PC-9 (cell line): ENCODE results near the gene TMX4. TPM values are rescaled to one million over a fixed set of nuclear protein-coding genes. Genes with fewer than 3 reads are reported as not detected.

Source experiments
- BruUV-seq: library from RNA; stranded (reverse); fragments of 400-500 nt; replicated peaks from 2 replicates; lab custom pipeline; 2021; lab: Mats Ljungman, UMichigan
- CTCF ChIA-PET: fragments of 300-600 bp; sonication (Branson Sonifier 250); formaldehyde crosslinking; loops from one replicate; lab custom pipeline; 2022; ENCODE audit warnings: antibody characterized with exemption; lab: Charles Lee
- POLR2A ChIA-PET: fragments of 300-600 bp; sonication (Branson Sonifier 250); formaldehyde crosslinking; loops from one replicate; lab custom pipeline; 2022; ENCODE audit warnings: antibody characterized with exemption; ENCODE audit not compliant: unreplicated experiment; lab: Charles Lee
- DNase-seq, 2 experiments: peaks; one replicate each; pipeline versions ENCODE4 v3.0.0 to v3.0.0-alpha.2; 2015 to 2022; ENCODE audit warnings: mixed read lengths in 1 of 2
- H2AFZ ChIP-seq: fragments of 200-600 bp; sonication (generic); 2 replicates; pipeline ENCODE4 v1.8.1; 2017; ENCODE audit warnings: antibody characterized with exemption
- H3F3A ChIP-seq: fragments of 200-600 bp; sonication (generic); 2 replicates; pipeline ENCODE4 v1.8.1; 2017; ENCODE audit warnings: antibody characterized with exemption, mild to moderate bottlenecking, low read depth; ENCODE audit not compliant: insufficient read depth
- H3K27ac ChIP-seq: fragments of 200-600 bp; sonication (generic); 2 replicates; pipeline ENCODE4 v1.6.1; 2016; ENCODE audit warnings: mixed run types
- H3K27me3 ChIP-seq: fragments of 200-600 bp; sonication (generic); 2 replicates; pipeline ENCODE4 v1.6.1; 2016; ENCODE audit warnings: low read depth, mixed run types; ENCODE audit not compliant: insufficient read depth
- H3K36me3 ChIP-seq: fragments of 200-600 bp; sonication (generic); 2 replicates; pipeline ENCODE4 v1.6.1; 2016; ENCODE audit warnings: low read depth, mixed run types
- H3K4me1 ChIP-seq: fragments of 200-600 bp; sonication (generic); replicated peaks from 2 replicates; pipeline ENCODE4 v1.6.1; 2016; ENCODE audit warnings: mixed run types; ENCODE audit not compliant: insufficient read depth
- H3K4me2 ChIP-seq: fragments of 200-600 bp; sonication (generic); 2 replicates; pipeline ENCODE4 v1.6.1; 2017; ENCODE audit warnings: mixed run types
- H3K4me3 ChIP-seq: fragments of 200-600 bp; sonication (generic); 2 replicates; pipeline ENCODE4 v1.6.1; 2016; ENCODE audit warnings: mixed run types
- H3K79me2 ChIP-seq: fragments of 200-600 bp; sonication (generic); 2 replicates; pipeline ENCODE4 v1.6.1; 2017; ENCODE audit warnings: low read depth, mixed run types
- H3K9me2 ChIP-seq: fragments of 200-600 bp; sonication (generic); 2 replicates; pipeline ENCODE4 v1.8.1; 2017; ENCODE audit warnings: mild to moderate bottlenecking; ENCODE audit not compliant: insufficient read depth
- H3K9me3 ChIP-seq: fragments of 200-600 bp; sonication (generic); 2 replicates; pipeline ENCODE4 v1.8.1; 2016; ENCODE audit warnings: low read depth; ENCODE audit not compliant: insufficient read depth
- H4K20me1 ChIP-seq: fragments of 200-600 bp; sonication (generic); 2 replicates; pipeline ENCODE4 v1.8.1; 2017; ENCODE audit not compliant: insufficient read depth
- EZH2 ChIP-seq: fragments of 200-600 bp; sonication (generic); IDR thresholded peaks from 2 replicates; pipeline ENCODE4 v1.8.0; 2017; ENCODE audit warnings: antibody characterized with exemption, low read depth
- intact Hi-C: fragments of 100-400 bp; cut with micrococcal nuclease; formaldehyde crosslinking; loops from one replicate; pipeline ENCODE4 v1.10.0; 2022; ENCODE audit not compliant: unreplicated experiment
- total RNA-seq: library from RNA; stranded (reverse); gene quantifications from 2 replicates; pipeline ENCODE4 v1.2.3, GENCODE V29; 2021
- TF ChIP-seq, protein P1 (sequence below): fragments of 200-600 bp; sonication (generic); conservative IDR thresholded peaks from 2 replicates; pipeline ENCODE4 v1.6.1; 2017; ENCODE audit warnings: mixed run types, antibody characterized with exemption, mild to moderate bottlenecking, moderate library complexity

The TMX4 gene
- total RNA-seq, 1 experiment from 2014 or later, result 7.5 TPM

DNA sequence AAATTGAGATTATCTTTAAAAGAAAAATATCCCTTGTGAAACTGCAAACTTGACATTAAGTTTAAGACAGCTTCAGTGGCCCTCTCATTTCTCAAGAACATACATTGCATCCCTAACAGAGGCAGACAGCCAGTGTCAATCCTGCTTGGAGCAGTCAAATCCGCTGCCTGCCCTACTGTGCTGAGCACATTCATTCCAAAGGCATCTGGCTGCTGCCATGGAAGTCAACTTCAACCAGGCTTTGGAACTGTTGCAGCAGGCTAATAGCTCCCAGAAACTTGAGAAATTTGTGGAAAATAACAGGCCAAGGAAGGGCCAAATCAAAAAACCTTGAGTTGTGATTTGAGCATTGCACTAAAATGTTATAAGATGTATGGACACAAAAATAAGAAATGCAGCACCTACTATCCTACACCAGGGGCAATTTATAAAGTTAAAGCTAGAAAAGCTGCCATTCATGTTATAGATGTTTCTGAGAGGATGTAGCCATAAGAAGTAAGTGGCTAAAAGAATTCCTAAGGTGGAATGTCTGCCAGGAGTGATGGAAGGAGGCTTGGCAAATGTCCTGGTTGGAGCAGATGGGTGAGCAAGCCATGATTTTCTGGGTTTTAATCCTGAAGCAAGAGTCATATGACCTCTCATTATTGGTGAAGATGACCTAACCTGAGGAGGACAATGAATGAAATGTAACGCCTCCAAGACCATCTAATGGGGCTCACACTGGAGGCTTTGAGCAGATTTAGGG lies 47.9 kb downstream of the TMX4 start:
- Histone ChIP-seq H3K79me2 (no peaks in the 10 kb centered on the region), H4K20me1 (no peaks in the 10 kb centered on the region), H3K9me2 (no peaks in the 10 kb centered on the region), H3K36me3 (no peaks in the 10 kb centered on the region), H3K4me1 (no peaks in the 10 kb centered on the region), H3K27me3 (no peaks in the 10 kb centered on the region), H2AFZ (no peak overlapping the region), H3K4me3 (no peak overlapping the region), H3K27ac (no peak overlapping the region), H3K9me3 (no peaks in the 10 kb centered on the region), H3F3A (no peaks in the 10 kb centered on the region), H3K4me2 (no peak overlapping the region)
- TF ChIP-seq, protein P1, sequence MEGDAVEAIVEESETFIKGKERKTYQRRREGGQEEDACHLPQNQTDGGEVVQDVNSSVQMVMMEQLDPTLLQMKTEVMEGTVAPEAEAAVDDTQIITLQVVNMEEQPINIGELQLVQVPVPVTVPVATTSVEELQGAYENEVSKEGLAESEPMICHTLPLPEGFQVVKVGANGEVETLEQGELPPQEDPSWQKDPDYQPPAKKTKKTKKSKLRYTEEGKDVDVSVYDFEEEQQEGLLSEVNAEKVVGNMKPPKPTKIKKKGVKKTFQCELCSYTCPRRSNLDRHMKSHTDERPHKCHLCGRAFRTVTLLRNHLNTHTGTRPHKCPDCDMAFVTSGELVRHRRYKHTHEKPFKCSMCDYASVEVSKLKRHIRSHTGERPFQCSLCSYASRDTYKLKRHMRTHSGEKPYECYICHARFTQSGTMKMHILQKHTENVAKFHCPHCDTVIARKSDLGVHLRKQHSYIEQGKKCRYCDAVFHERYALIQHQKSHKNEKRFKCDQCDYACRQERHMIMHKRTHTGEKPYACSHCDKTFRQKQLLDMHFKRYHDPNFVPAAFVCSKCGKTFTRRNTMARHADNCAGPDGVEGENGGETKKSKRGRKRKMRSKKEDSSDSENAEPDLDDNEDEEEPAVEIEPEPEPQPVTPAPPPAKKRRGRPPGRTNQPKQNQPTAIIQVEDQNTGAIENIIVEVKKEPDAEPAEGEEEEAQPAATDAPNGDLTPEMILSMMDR, result no peak
- no peak for TF ChIP-seq EZH2
- BruUV-seq, result no TSS peak
- POLR2A ChIA-PET, result no interaction called here
- intact Hi-C loops, result no loop called here
- DNase-seq, result no peak
- CTCF ChIA-PET, result no interaction called here

DNA sequence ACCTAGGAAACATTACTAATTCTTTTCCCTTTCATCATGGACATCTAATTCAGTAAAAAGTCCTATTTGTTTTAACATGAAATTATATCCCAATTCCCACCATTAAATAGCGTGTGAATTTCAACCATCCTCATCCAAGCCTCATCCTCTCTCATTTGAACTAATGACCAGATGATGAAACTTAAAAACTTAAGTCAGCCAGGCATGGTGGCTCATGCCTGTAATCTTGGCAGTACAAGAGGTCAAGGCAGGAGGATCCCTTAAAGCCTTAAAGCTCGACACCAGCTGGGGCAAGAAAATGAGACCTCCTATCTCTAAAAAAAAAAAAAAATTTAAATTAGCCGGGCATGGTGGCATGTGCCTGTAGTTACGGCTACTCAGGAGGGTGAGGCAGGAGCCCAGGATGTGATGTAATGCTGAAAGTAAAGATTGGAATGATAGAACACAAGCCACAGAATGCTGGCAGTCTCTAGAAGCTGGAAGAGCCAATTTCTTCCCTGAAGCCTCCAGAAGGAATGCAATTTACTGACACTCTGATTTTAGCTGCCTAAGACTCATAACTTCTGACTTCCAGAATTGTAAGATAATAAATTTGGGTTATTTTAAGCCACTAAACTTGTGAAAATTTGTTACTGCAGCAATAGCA lies 52.2 kb downstream of the TMX4 start:
- no peaks in the 10 kb centered on the region for H3K79me2 ChIP-seq
- H3K9me2 ChIP-seq, result no peaks in the 10 kb centered on the region
- ChIA-PET CTCF (no interaction called here), POLR2A (no interaction called here)
- no peaks in the 10 kb centered on the region for H3K4me1 ChIP-seq
- no peaks in the 10 kb centered on the region for H3K9me3 ChIP-seq
- no peaks in the 10 kb centered on the region for H3K27me3 ChIP-seq
- intact Hi-C loops, result no loop called here
- no peak overlapping the region for H3K4me2 ChIP-seq
- H2AFZ ChIP-seq, result no peak overlapping the region
- no peak overlapping the region for H3K4me3 ChIP-seq
- TF ChIP-seq, protein P1, result no peak
- TF ChIP-seq EZH2, result no peak
- no peaks in the 10 kb centered on the region for H3K36me3 ChIP-seq
- no peaks in the 10 kb centered on the region for H4K20me1 ChIP-seq
- no TSS peak for BruUV-seq
- no peak for DNase-seq
- no peak overlapping the region for H3K27ac ChIP-seq
- H3F3A ChIP-seq, result no peaks in the 10 kb centered on the region

DNA sequence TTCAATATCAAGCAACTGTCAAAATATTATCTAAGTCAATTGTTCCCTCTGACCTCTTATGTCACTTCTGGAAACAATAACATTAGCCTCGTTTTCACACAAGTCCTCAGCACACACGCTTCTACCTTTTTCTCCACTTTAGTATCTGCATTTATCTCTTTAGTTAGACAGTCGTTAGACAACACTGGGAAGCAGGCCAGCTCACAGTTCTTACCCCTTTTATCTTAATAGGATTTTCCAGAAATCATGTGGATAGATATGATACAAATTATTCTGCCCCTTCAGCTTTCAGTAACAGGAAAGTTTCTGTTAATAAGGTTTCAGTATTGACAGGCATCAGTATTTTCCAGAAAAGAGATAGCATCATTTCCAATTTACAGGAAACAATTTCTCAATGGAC lies 53.4 kb downstream of the TMX4 start:
- no peaks in the 10 kb centered on the region for H3K27me3 ChIP-seq
- H3K9me2 ChIP-seq, result no peaks in the 10 kb centered on the region
- TF ChIP-seq EZH2, result no peak
- TF ChIP-seq, protein P1, result no peak
- intact Hi-C loops, result no loop called here
- no peaks in the 10 kb centered on the region for H3K79me2 ChIP-seq
- CTCF ChIA-PET, result no interaction called here
- H3K9me3 ChIP-seq, result no peaks in the 10 kb centered on the region
- H3K4me3 ChIP-seq, result no peak overlapping the region
- POLR2A ChIA-PET, result no interaction called here
- no peaks in the 10 kb centered on the region for H3K4me1 ChIP-seq
- no peaks in the 10 kb centered on the region for H4K20me1 ChIP-seq
- no peaks in the 10 kb centered on the region for H3F3A ChIP-seq
- no TSS peak for BruUV-seq
- DNase-seq, result no peak
- H3K4me2 ChIP-seq, result no peak overlapping the region
- no peak overlapping the region for H2AFZ ChIP-seq
- H3K36me3 ChIP-seq, result no peaks in the 10 kb centered on the region
- H3K27ac ChIP-seq, result no peak overlapping the region
